Left ventricle myocardium superior (tissue), 1 donor: ENCODE measurements around the gene KRT13. TPM values are rescaled to one million over a fixed set of nuclear protein-coding genes. Genes with fewer than 3 reads are reported as not detected.
A peak's percentile ranks its signal among the peaks of the same experiment; 100 is the strongest.

ENCODE experiments used
- ATAC-seq: fragments of 200-7000 bp; cut with Tn5 transposase; one replicate; pipeline ENCODE4 v1.9.1; 2020; ENCODE audit warnings: mild to moderate bottlenecking, moderate library complexity
- DNase-seq: peaks from one replicate; pipeline ENCODE4 v3.0.0-alpha.2; 2020
- intact Hi-C: fragments of 100-400 bp; cut with micrococcal nuclease; formaldehyde crosslinking; loops from one replicate; pipeline ENCODE4 v1.11.0; 2022
- total RNA-seq: library from RNA; stranded (reverse); fragmentation: NEBNext Ultra II Directional; extraction: Animal tissue kit (Norgen Biotek cat#: 25700); gene quantifications from one replicate; pipeline ENCODE4 v1.2.1, GENCODE V29; 2021
- donor health status: DM: no; HTN: yes; CAD: no; lungs with severe emphysema.

The KRT13 gene
- total RNA-seq, 1 donor from 2014 or later = not detected

GRCh38 chr17:41505809-41506767 lies 676 bp upstream of the KRT13 start:
- DNase-seq (no peak), ATAC-seq (no peak)
- intact Hi-C loops = no loop called here

DNA sequence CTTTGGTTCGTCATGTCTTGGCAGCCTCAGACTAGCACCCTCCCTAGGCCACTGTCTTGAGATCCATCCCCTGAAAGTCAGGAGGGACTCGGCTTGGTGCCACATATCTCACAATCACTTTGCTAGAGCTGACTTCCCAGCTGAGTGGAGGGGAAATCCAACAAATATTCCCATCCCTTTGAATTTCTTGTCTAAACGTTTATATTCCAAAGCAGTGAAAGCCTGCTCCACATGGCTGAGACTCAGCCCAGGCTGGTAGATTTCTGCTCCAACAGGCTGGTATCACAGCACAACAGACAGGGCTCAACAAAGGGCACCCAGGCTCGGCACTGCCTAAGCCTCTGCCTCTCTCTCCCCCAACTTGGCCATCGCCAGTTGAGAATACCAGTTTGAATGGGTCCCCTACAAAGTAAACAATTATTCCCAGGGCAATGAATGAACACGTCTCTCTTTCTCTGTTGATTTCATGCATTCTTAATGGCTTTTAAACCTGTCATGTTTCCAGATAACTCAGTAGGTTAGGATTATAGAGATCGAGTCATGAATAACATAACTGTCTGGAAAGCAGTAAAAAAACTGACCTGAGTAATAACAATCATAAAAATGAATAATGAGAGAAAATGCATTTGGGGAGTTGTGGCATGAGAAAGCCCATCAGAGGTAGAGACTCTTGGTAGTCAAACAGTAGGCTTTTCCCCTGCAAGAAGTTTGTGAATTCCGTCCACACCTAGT lies 1.0 kb downstream of the KRT13 start:
- ATAC-seq = no peak
- no peak for DNase-seq
- intact Hi-C loops = no loop called here

DNA sequence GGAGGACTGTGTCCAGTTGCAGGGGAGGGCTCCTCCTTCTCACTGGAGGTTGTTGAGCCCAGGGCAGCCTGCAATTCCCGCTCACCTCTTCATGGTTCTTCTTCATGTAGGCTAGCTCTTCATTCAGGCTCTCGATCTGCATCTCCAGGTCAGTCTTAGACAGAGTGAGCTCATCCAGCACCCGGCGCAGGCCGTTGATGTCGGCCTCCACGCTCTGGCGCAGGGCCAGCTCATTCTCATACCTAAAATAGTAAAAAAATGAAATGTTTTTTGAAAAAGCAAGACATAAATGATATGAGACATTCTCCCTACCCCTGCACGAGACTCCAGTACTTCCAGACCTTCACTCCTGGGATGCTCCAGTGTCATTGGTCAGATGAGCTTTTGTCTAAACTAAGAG lies 2.2 kb downstream of the KRT13 start:
- intact Hi-C loops = no loop called here
- ATAC-seq = no peak

GRCh38 chr17:41500131-41500911 lies 5.1 kb downstream of the KRT13 start:
- DNase-seq (no peak), ATAC-seq (no peak)
- intact Hi-C loops = no loop called here

More for the DNA sequence above, 2.2 kb downstream of the KRT13 start:
- no peak for DNase-seq

- ATAC-seq (no peak), DNase-seq (no peak)
- intact Hi-C loops = no loop called here
These were observed 5.7 kb downstream of the KRT13 start for GRCh38 chr17:41499714-41500113.

GRCh38 chr17:41498276-41498675 lies 7.1 kb downstream of the KRT13 start:
- ATAC-seq = no peak
- intact Hi-C loops = no loop called here
- DNase-seq = no peak

DNA sequence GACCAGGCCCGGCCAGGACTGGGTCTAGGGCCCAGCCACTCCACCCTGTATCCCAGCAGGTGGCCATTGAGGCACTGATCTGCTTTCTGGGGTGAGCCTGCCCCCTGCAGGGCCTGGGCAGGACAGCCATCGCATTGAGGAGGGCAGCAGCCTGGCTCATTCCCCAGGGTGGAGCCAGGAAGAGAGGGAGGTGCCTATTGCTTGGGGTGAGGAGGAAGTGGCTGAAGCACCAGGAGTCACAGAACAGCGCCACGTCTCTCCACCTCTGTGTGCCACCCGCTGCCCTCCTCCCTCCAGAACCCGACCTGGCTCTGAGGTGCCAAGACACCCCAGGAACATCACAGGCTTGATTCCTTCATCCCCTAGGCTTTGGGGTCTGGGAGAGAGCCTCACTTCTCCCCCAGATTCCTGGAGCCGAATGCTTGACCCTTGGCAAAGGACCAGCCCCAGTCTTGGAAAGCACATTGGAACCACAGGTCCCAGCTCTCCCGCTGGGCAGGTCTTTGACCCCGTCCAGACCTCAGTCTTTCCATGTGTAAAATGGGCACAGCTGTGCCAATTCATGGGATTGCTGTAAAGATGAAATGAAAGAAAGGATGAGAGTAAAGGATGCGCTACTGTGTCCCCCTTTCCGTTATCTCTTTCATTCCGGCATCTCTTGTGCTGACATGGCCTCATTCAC lies 8.5 kb downstream of the KRT13 start:
- intact Hi-C loops = no loop called here
- peak; percentile 72 for DNase-seq
- ATAC-seq = peak; percentile 87

DNA sequence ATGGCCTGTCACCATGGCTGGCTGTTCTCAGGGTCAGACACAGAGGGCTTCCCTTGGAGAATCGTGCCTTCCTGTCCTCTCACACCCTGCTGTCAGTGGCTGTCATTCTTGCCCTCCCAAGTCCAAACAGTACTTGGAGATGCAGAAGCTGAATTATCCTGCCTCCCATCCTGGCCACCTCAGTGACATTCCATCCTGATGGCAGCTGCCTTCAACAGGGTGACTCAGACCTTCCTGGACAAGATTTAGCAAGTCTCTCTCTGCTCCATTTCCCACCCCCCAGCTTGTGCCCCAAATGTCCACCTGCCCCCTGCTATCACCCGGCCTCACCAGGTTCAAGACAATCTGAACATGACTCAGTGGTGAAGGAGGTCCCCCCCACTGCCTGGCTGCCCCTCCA lies 10.9 kb downstream of the KRT13 start:
- DNase-seq (no peak), ATAC-seq (peak; percentile 60)
- intact Hi-C loops = no loop called here

DNA sequence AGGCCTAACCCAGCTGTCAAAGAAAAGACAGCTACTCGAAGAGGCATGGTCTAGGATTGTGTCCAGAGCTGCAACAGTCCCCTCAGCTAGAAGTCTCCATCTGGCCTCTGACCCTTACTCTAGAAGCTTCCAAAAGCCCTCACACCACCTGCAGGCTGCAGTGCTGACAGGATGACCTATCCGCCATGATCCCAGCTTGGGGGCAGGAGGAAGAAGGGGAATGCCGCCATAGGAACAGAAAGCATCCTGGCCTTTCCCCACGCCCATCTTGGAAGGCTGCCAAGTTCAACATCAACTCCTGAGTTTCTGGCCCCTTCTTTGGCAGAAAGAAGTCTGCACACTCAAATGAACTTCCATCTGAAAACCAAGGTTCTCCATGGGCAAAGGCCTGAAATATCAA lies 12.6 kb downstream of the KRT13 start:
- intact Hi-C loops = no loop called here
- no peak for ATAC-seq
- no peak for DNase-seq

DNA sequence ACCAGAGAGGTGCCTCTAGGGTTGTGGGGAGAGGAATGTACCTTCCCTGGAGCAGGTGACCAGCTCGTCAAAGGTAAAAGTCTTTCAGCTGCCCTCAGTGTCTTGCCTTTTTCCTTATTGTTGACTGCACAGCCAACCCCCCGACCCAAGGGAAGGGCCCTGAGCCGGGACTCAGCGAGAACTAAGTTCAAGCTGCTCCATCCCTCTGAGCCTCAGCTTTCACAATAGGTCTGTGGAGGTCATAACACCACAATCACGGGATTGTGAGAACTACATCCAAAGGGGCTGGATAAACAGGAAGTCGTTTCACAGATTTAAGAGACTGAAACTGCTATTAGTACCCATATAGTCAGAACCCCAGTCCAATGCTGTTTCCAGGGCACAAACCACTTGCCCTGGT lies 13.1 kb downstream of the KRT13 start:
- no peak for DNase-seq
- intact Hi-C loops = no loop called here
- peak; percentile 19 for ATAC-seq

DNA sequence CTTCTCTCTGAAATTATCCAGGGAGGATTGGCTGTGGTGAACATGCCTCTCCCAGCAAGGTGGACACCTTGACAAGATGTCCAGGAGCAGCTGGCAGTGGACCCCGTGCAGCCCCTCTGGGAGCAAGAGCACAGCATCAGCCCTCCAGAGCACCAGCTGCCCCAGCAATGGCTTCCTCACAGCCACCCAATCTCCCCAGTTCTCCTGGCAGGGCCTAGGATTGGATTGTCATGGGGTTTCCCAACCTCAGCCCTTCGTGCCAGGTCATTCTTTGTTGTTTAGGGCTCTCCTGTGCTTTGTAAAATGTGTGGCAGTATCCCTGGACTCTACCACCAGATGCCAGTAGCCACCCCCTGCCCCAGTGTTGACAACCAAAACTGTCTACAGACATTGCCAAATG lies 13.9 kb downstream of the KRT13 start:
- ATAC-seq = no peak
- no peak for DNase-seq
- intact Hi-C loops = no loop called here

GRCh38 chr17:41490000-41490990 lies 15.1 kb downstream of the KRT13 start:
- intact Hi-C loops = no loop called here
- DNase-seq = no peak
- no peak for ATAC-seq

GRCh38 chr17:41489531-41489930 lies 15.9 kb downstream of the KRT13 start, which contains the start of gene KRT36:
KRT36 (minus strand) TSS chr17:41489910; CDS start chr17:41489864, 46 bp downstream.
- DNase-seq (no peak), ATAC-seq (no peak)
- intact Hi-C loops = no loop called here

- intact Hi-C loops = no loop called here
- no peak for ATAC-seq
- DNase-seq = no peak
These were observed 18.4 kb downstream of the KRT13 start for GRCh38 chr17:41486809-41487530.

GRCh38 chr17:41486316-41486715 lies 19.1 kb downstream of the KRT13 start:
- intact Hi-C loops = no loop called here
- ATAC-seq (no peak), DNase-seq (no peak)

DNA sequence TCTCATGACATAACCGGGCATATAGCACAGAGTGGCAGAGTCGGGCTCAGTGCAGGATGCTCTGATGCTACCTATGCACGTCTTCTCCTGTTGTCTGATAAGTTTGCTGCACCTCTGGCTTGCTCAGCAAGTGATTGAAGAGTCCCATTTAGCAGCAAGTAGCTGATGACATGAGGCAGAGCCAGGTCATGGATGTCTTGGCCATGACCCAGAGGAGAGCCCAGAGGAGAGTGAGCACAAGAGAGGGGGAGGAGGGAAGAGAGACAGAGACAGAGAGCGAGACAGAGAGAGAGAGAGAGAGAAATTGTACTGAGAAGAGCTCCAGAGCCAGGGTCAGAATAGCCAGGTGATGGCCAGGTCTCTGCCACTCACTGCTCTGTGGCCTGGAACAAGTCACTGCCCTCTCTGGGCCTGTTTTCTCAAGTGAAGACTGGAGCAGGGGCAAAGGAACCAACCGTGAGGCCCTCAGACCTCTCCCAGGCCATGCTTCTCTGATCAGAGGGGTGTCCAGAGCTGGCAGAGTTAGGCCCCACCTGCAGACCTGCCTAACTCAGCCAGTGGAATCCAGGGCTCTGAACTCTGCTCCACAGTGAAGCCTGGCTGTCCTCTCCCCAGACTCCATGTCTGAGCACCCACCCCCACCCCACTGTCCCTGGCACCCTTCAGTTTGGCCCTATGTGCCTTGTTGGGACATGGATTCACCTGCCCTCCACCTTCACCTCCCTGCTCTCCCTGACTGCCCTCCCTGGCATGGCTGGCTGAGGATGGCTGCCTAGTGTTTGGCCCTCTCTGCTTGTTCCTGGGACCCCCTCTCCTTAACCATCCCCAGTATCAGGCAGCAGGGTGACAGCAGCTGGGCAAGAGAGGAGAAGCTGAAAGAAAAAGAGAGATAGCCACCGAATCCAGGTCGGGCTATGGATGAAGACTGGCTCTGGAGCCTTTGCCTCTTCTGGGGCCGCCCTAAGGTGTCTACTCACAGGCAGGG lies 20.2 kb downstream of the KRT13 start:
- intact Hi-C loops = no loop called here
- peak; percentile 86 for ATAC-seq
- no peak for DNase-seq
